Transverse colon (tissue), 4 donors: ENCODE data around the gene CCN2. TPM values are rescaled to one million over a fixed set of nuclear protein-coding genes. Genes with fewer than 3 reads are reported as not detected.

Experiments
- DNase-seq: peaks from one replicate; pipeline ENCODE4 v3.0.0-alpha.2; 2019
- H3K27ac ChIP-seq, 4 donors: fragments of 200-600 bp; sonication (generic); 2 replicates each; pipeline ENCODE4 v1.5.1; 2016 to 2018; ENCODE audit warnings: inconsistent platforms in 4 of 4
- H3K27me3 ChIP-seq: fragments of 200-600 bp; sonication (generic); 2 replicates; pipeline ENCODE4 v1.5.1; 2017; ENCODE audit warnings: inconsistent platforms
- H3K36me3 ChIP-seq, 4 donors: fragments of 200-600 bp; sonication (generic); 2 replicates each; pipeline ENCODE4 v1.5.1; 2017 to 2019; ENCODE audit warnings: inconsistent platforms in 4 of 4
- H3K4me1 ChIP-seq, 4 donors: fragments of 200-600 bp; sonication (generic); 2 replicates each; pipeline ENCODE4 v1.5.1; 2017 to 2020; ENCODE audit warnings: inconsistent platforms in 4 of 4
- H3K4me3 ChIP-seq, 4 donors: fragments of 200-600 bp; sonication (generic); 1 replicate in 1 of 4; 2 replicates in 3 of 4; pipeline versions ENCODE4 v1.5.1 to v1.6.1; 2017 to 2019; ENCODE audit warnings: inconsistent platforms in 4 of 4
- H3K9me3 ChIP-seq, 2 donors: fragments of 200-600 bp; sonication (generic); 2 replicates each; pipeline ENCODE4 v1.5.1; 2017 to 2019; ENCODE audit warnings: inconsistent platforms in 2 of 2
- EP300 ChIP-seq: sonication (generic); formaldehyde crosslinking; IDR thresholded peaks from one replicate; pipeline ENCODE4 v1.6.1; 2017; ENCODE audit warnings: antibody characterized with exemption, low read depth
- POLR2A ChIP-seq: fragments of 450-650 bp; IDR thresholded peaks from one replicate; pipeline ENCODE4 v1.6.1; 2016; ENCODE audit warnings: antibody characterized with exemption, mild to moderate bottlenecking, moderate library complexity
- POLR2AphosphoS5 ChIP-seq, 3 donors: sonication (generic); formaldehyde crosslinking; IDR thresholded peaks; one replicate each; pipeline ENCODE4 v1.6.1; 2016; ENCODE audit warnings: antibody characterized with exemption in 3 of 3
- WGBS, 2 donors: methylation state at CpG; one replicate each; pipeline ENCODE4 v1.1.5; 2018; ENCODE audit warnings: low coverage in 1 of 2; 5-methylcytosine and 5-hydroxymethylcytosine counted together
- in situ Hi-C, 4 donors: fragments of 200-750 bp; cut with MboI; loops; one replicate each; pipeline versions ENCODE4 v1.15.0 to v1.15.1; 2017; ENCODE audit warnings: low sequenced_read_pairs in 3 of 4, low pct_ligation_motif_present in 1 of 4, low pct_unique_long_range_greater_than_20kb in 1 of 4
- intact Hi-C: fragments of 100-400 bp; cut with DNase I; formaldehyde crosslinking; loops from one replicate; pipeline ENCODE4 v1.15.1; 2023; ENCODE audit warnings: low total_unique reads
- total RNA-seq, 4 donors: library from RNA; depleted of rRNA; stranded (reverse); fragments of >200 nt; gene quantifications; one replicate each; pipeline ENCODE4 v1.1.0, GENCODE V29; 2016
- TF ChIP-seq, protein P1 (sequence below), 5 experiments: fragments of 200-600 bp in 3 of 5; fragments of 450-650 bp in 2 of 5; sonication (generic) in 3 of 5; IDR thresholded peaks; 1 replicate in 2 of 5; 2 replicates in 3 of 5; pipeline ENCODE4 v1.5.1; 2016 to 2017; ENCODE audit warnings: antibody characterized with exemption in 5 of 5, inconsistent platforms in 3 of 5, mild to moderate bottlenecking in 2 of 5, moderate library complexity in 1 of 5

CCN2 gene
- total RNA-seq, 4 donors from 2014 or later = 37.0 to 146 (median 58.0) TPM

GRCh38 chr6:131998255-131998982, 47.2 kb upstream of the CCN2 start:
- Histone ChIP-seq H3K4me3 (no peak overlapping the region), H3K36me3 (no peaks in the 10 kb centered on the region), H3K9me3 (peaks cover under 1 to 3% of the 10 kb centered on the region in 2 donors), H3K4me1 (peaks cover 0 to 11% (median 0%) of the 10 kb centered on the region in 4 donors), H3K27me3 (no peaks in the 10 kb centered on the region), H3K27ac (peak overlapping the region in 1 of 4 donors; percentile 6)
- in situ Hi-C loops = no loop called here
- intact Hi-C loops = no loop called here
- no peak for TF ChIP-seq POLR2AphosphoS5 (IDR thresholded peaks at IDR 0.05)
- TF ChIP-seq, protein P1, sequence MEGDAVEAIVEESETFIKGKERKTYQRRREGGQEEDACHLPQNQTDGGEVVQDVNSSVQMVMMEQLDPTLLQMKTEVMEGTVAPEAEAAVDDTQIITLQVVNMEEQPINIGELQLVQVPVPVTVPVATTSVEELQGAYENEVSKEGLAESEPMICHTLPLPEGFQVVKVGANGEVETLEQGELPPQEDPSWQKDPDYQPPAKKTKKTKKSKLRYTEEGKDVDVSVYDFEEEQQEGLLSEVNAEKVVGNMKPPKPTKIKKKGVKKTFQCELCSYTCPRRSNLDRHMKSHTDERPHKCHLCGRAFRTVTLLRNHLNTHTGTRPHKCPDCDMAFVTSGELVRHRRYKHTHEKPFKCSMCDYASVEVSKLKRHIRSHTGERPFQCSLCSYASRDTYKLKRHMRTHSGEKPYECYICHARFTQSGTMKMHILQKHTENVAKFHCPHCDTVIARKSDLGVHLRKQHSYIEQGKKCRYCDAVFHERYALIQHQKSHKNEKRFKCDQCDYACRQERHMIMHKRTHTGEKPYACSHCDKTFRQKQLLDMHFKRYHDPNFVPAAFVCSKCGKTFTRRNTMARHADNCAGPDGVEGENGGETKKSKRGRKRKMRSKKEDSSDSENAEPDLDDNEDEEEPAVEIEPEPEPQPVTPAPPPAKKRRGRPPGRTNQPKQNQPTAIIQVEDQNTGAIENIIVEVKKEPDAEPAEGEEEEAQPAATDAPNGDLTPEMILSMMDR (IDR thresholded peaks at IDR 0.05) = no peak
- TF ChIP-seq EP300 = no peak
- no peak for TF ChIP-seq POLR2A
- WGBS, 2 donors = 84 to 87% methylated on average over 7 to 9 of the region's 9 CpGs
- DNase-seq = no peak

DNA sequence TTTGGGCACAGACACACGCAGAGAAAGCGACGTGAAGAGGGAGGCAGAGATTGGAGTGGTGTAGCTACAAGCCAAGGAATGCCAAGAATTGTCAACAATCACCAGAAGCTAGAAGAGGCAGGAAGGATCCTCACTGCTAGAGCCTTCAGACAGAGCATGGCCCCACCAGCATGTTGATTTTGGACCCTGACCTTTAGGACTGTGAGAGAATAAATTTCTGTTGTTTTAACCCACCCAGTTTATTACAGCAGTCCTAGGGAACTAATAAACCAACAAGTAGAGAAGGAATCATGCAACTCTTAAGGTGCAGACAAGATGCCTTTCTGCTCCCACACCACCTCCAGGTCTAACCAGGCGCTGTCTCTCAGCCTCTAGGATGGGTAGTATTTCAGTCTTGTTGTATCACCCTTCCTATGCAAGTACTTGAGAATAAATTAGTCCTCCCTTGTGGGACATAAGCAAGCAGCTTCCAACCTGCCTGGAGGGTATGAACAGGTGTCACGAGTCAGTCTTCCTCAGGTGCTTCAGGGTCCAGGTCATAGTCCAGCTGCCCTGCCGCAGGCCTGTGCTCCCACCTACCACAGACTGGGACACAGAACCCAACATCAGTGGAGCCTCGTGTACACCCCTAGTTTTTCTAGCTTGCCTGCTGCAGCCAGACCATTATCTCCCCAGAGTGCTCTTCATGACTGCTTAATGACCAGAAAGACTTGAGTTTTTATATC, 46.4 kb upstream of the CCN2 start:
- in situ Hi-C loops (no loop called here), intact Hi-C loops (no loop called here)
- DNase-seq = no peak
- H3K27me3 ChIP-seq = no peaks in the 10 kb centered on the region
- no peaks in the 10 kb centered on the region for H3K36me3 ChIP-seq
- 73 to 87% methylated on average over 4 to 7 of the region's 7 CpGs for WGBS, 2 donors
- peak overlapping the region in 1 of 4 donors; percentile 6 for H3K27ac ChIP-seq
- H3K4me3 ChIP-seq = no peak overlapping the region
- H3K9me3 ChIP-seq = no peaks in the 10 kb centered on the region
- H3K4me1 ChIP-seq = peaks cover 0 to 11% (median 0%) of the 10 kb centered on the region in 4 donors
- TF ChIP-seq, protein P1 (IDR thresholded peaks at IDR 0.05) = no peak
- TF ChIP-seq POLR2A (no peak), POLR2AphosphoS5 (IDR thresholded peaks at IDR 0.05) (no peak), EP300 (no peak)

DNA sequence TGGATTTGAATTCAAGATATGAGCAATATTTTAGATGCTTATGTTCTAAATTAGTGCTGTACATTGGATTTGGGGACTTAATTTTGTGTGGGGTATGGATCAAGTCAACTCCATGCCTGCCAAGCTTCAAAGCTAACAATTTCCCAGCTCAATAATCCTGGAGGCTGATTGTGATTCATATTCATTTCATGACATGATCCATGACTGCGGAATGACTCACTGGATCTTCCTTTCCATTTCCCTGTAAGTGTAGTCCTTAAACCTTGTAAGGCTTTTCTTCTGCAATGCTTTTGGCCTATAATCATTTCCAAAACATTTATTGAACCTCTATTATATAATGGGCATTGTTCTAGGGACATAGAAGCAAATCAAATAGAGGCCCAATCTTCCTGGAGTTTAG, 44.7 kb upstream of the CCN2 start:
- Histone ChIP-seq H3K4me3 (no peak overlapping the region), H3K27ac (no peak overlapping the region), H3K27me3 (no peaks in the 10 kb centered on the region), H3K9me3 (no peaks in the 10 kb centered on the region), H3K36me3 (no peaks in the 10 kb centered on the region), H3K4me1 (peaks cover 0 to 11% (median 0%) of the 10 kb centered on the region in 4 donors)
- intact Hi-C loops = no loop called here
- WGBS, 2 donors = 92% methylated on average over 1 of the region's 1 CpG; no CpG with 5 or more reads in 1 of the 2 donors
- no peak for TF ChIP-seq POLR2A
- peak in 1 of 3 donors; percentile 17 for TF ChIP-seq POLR2AphosphoS5 (IDR thresholded peaks at IDR 0.05)
- no peak for TF ChIP-seq EP300
- TF ChIP-seq, protein P1 (IDR thresholded peaks at IDR 0.05) = no peak
- in situ Hi-C loops = no loop called here
- DNase-seq = no peak

DNA sequence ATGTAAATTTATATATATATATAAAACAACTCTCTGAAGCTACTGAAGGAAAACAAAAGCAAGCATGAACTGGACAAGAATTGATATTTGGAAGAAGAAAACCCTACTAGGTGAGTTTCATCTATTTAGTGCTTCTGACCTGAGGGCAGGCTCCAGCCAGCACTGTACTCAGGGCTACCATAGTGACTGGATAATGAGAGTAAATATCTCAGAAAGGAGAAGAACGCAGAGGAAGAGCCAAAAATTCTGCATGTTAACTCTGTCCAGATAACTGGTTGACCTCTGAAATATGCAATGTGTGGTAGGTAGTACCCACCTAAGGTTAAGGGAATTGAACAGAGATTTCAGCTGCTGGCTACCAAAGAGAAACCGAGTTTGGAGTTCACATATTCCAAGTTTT, 41.4 kb upstream of the CCN2 start:
- intact Hi-C loops (no loop called here), in situ Hi-C loops (no loop called here)

More for the DNA sequence above, 41.4 kb upstream of the CCN2 start:
- 72 to 91% methylated on average over 2 of the region's 2 CpGs for WGBS, 2 donors
- Histone ChIP-seq H3K27ac (no peak overlapping the region), H3K4me1 (no peaks in the 10 kb centered on the region), H3K9me3 (no peaks in the 10 kb centered on the region), H3K4me3 (no peak overlapping the region), H3K27me3 (no peaks in the 10 kb centered on the region), H3K36me3 (no peaks in the 10 kb centered on the region)
- DNase-seq = no peak
- TF ChIP-seq, protein P1 (IDR thresholded peaks at IDR 0.05) = no peak
- no peak for TF ChIP-seq EP300
